HG03139 (cell line): ENCODE data around the gene EPHB2.
"Not testable (repeated sequence)": the region's sequence is repeated elsewhere in the genome, so short reads cannot be mapped to it uniquely, and the experiment has no call there.

Experiments
- ATAC-seq: cut with Tn5 transposase; IDR thresholded peaks from one replicate; pipeline ENCODE4 v1.9.1; 2021; ENCODE audit not compliant: unreplicated experiment

The EPHB2 gene

DNA sequence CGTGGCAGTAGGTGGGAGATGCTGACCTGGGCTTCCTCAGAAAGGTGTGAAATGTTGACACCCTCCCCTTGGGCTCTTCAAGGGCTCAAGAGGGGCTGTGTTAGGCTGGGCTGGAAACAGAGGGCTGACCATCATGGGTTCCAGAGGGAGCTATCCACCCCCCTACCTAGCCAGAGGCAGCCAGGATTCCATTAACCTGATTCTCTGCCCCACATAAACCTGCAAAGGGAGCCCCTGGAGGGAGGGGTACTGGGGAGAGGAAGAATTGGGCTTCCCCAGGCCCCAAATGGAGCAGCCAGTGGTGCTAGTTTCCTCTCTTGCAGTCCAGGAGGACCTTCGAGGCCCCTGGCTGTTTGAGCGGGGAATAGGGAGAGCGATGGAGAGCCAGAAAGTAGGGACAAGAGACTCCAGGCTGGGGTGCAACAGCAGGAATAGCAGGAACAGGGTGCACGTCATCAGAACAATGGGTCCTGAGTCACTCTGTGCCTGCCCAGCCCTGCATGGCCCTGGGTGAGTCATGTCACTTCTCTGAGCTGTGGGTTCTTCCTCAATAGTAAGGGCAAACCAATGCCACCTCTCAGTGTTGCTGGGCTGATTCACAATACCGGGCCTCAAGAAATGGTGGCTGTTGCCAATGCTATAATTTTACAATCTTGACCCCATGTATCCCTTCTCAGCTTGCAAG lies 121.2 kb downstream of the EPHB2 start:
- no peak for ATAC-seq

DNA sequence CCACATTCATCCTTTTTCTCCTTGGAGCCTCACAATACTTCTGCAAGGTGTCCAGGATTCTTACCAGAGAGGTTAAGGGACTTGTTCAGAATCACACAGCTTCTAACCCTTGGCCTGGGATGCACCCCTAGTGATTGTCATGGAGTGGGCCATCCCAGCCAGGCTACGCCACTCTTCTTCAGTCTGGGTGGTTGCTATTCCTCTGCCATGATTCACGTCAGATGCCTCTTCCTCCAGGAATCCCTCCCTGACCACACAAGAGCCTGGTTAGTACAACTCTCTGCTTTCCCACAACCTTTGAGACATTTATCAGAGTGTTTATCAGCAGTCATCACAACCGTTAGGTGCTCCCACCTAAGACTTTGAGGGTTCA lies 121.8 kb downstream of the EPHB2 start:
- no peak for ATAC-seq

DNA sequence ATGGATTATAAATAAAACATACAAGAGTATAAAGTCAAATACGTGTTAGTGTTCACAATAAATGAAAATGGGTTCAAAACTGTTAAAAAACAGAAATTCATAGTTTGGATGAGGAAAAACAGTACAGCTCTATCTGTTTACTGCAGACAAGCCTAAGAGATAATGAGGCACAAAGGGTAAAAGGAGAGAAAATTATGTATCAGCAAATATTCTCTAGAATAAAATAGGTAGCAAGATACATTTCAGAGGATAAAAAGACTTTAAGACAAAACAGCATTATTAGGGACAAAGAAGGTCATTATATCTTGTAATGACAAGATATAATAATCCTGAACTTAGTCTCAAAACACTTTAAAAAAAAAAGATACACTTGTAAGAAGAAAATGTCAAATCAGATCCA lies 123.1 kb downstream of the EPHB2 start:
- no peak for ATAC-seq

DNA sequence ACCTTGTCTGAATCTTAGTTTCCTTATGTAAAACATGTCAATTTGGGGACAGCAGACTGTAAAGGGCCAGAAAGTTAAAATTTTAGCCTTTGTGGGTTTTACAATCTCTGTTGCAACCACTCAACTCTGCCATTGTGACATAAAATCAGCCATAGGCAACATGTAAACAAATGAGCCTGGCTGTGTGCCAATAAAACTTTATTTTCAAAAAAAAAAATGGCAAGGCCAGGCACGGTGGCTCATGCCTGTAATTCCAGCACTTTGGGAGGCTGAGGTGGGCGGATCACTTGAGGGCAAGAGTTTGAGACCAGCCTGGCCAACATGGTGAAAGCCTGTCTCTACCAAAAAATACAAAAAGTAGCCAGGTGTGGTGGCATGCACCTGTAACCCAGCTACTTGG lies 123.8 kb downstream of the EPHB2 start:
- ATAC-seq: not testable (repeated sequence)

DNA sequence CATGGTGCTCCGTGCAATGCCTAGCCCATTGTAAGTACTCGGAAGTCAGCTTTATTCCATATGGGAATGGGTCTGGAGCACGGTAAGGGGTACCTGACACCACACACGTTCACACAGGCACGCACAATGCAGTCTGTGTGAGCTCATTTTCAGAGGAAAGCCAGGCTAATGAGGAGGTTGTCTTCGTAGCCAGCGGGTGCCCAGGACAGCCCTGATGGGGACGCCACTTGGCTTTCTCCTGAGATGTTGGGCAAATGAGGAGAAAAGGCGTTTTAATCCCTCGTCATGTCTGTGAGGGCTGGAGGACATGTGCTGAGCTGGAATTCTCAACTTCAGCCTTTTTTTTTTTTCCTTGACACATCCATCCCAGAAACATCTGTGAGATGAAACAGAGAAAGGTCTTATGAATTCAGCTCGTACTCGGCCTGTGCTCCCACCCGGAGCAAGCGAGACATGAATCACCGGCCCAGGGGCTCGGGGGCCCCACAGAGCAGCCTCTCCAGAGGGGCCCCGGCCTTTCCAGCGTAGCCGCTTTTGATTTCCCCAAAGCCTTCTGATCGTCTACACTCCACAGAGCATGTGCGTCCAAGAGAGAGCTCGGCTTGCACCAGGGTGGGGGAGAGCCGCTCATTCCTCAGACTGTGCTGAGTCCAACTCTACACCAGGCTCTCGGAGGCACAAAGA lies 125.1 kb downstream of the EPHB2 start:
- no peak for ATAC-seq

DNA sequence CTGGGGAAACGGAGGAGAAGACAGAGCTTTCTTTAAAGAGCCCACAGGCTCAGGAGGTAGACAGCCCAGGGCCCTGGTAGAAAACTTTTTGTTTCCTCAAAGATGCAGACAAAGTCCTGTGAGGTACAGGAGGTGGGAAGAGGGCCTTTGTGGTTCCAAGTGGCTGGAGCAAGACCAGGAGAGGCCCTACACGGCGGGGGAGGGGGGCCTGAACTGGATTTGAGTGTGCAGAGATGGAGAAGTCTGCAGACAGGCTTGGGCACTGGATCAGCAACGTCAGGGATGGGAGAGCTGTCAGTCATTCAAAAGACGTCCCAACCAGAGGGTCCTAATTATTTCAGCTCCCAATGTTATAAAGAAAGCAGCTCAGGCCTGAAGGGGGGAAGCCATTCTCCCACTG lies 126.2 kb downstream of the EPHB2 start:
- ATAC-seq: no peak

DNA sequence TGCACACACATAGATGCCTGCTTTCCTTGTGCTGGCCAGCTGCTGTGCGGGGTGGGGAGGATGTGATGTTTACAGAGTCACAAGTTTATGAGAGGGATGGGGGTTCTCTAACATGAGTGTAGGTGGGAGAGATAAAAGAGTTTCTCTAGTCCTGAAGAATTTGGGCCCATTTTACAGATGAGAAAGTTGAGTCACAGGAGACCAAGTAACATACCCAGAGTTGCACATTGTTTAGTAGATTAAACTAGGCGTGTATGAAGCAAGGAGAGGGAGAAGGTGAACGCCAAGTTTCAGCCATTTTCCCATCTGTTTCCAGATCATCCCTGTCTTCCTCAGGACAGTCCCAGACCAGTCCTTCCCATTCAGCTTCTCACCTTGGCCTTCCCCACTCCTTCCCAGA lies 126.7 kb downstream of the EPHB2 start:
- ATAC-seq: no peak

DNA sequence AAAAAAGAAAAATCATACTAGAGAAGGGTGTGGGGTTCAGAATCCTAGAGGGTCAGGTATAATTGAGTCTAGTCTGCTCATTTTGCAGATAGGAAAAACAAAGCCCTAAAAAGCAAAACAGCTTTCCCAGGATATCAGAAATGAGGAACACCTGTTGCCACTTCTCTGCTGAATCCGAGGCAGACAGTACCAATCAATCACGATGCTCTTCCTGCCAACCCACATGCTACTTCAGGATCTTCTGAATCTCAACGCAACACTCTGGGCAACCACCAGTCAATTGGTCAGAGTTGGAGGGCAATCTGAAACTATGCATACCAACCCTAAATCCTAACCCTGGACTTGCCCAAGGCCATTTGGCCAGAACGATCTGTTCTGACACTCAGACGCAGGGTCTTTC lies 128.3 kb downstream of the EPHB2 start:
- ATAC-seq: no peak

DNA sequence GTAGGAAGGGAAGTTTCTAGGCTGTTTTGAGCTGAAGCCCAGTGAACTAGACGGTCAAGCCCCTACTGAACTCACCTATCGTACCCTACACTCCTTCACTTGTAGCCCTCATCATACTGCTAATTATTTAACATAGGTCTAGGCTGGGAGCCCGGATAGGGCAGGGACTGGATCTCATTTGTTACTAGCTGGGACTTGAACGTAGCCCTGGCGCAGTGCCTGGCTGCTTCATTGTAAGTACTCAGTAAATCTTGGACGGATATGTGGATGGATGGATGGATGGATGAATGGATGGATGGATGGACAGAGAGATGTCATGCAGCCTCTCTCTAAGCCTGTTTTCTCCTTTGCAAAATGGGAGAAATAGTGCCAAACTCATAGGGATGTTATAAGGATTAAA lies 129.2 kb downstream of the EPHB2 start:
- ATAC-seq: no peak

DNA sequence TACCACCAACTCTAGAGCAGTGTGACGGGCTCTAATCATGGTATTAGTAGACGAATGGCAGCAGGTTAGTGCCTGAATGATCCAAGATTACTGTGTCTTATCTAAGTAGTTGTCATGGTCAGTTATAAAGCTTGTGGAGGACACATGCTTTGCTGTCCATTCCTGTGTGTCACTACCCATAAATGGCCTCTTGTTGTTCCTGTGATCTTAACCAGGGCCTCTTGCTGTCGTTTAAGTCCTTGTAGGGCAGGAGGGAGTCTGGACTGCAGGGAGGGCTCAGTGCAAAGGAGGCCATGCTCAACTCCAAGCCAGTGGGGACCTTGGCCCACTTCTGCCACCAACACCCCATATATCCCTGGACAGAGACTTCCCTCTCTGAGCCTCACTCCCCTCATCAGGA lies 130.5 kb downstream of the EPHB2 start:
- ATAC-seq: no peak

DNA sequence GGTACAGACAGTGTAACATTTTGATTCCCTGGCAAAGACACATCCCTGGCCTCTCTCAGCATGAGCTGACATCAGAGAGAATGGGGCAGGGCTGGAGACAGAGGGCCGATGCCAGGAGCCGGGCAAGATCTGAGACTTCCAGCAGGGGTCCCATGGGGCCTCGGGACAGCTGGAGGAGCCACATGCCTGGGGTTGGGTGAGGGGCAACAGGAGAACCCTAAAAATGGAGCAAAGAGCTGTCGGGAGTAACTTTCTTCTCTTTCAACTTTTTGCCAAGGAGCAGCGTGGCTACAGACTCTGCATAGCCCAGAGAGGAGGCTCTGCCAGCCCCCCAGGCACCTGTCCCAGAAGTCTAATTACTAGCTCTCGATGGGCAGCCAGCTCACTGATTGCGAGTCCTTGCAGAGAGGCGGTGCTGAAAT lies 131.2 kb downstream of the EPHB2 start:
- no peak for ATAC-seq

DNA sequence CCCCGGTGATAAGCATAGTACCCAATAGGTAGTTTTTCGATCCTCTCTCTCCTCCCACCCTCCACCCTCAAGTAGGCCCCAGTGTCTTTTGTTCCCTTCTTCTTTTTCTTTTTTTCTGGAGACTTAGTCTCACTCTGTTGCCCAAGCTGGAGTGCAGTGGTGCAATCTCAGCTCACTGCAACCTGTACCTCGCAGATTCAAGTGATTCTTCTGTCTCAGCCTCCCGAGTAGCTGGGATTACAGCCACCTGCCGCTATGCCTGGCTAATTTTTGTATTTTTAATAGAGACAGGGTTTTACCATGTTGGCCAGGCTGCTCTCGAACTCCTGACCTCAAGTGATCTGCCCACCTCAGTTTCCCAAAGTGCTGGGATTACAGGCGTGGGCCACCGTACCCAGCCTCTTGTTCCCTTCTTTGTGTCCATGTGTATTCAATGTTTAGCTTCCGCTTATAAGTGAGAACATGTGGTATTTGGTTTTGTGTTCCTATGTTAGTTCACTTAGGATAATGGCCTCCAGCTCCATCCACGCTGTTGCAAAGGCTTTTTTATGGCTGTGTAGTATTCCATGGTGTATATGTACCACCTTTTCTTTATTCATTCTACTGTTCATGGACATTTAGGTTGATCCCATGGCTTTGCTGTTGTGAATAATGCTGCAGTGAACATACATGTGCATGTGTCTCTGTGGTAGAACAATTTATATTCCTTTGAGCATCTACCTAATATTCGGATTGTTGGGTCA lies 133.0 kb downstream of the EPHB2 start:
- ATAC-seq: not testable (repeated sequence)

DNA sequence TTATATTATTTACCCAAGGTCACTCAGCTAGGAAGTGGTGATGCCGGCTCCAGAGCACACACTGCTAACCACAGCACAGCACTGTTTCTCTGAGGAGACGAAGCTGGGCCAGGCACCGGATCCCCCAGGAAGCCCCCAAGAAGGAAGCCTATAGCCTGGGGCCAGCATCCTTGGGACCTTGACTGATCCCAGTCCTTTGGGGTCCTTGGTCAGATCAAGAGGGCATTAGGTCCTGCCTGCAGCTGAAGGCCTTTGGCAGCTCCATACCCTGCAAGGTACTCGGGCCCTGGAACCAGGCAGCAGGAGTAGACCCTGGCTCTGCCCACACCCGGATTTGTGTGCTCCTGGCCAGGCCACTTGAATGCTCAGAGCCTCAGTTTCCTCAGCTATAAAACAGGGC lies 134.0 kb downstream of the EPHB2 start:
- no peak for ATAC-seq

DNA sequence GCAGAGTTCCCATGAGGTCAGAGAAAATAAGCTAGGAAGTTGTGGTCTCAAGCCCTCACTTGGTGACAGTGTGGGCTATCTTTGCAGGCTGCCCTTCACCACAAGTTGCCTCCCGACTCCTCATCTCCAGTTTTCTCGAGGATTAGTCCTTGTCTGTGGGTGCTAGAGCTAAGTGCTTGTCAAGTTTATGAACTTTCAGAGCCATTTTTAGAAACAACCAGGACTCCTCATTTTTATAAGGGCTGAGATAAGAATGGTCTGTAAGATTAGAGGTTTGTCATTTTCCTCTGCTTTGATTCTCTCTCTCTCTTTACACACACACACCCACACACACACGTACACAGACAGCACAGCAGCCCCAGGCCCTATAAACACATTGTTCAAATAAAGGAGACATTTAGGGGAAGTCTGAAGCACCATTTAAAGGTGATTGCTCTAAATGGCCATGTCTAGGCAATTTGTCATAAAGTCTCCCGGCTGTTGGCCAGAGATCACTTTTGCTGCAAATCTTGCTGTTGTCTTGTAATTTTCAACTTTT lies 134.8 kb downstream of the EPHB2 start:
- no peak for ATAC-seq

DNA sequence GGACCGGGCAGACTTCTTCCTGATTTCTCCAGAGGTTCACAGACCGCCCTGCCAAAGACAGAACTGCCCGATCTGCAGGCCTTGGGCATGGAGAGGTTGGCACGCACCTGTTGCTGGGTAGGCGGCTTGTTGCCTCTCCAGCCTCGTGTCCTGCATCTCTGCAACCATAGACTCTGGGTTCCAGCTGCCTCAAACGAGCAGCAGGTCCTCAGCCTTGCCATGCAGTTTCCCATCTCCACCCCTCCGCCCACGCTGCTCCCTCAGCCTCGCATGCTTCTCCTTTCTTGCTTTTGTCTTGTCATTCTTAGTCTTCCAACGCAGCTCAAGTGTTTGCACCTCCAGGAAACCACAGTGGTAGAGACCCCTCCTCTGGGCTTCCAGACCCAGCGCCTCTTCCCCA lies 135.8 kb downstream of the EPHB2 start:
- ATAC-seq: no peak

DNA sequence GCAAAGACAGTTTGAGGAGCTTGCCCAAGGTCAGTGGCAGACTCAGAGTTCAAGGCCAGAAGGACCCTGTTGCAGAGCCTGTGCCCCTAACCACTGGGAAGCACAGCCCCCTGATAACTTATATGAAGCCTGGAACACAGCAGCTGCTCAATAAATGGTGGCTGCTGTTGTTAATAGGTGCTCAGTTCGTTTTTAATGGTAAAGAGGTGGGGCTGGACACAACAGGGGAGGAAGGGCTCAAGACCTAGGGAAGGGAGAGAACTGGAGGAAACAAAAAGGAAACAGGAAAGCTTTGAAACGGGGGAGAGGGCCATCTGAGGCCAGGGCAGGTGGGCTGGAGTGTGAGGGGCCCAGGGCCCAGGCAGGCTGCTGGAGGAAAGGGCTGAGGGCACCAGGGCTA lies 136.6 kb downstream of the EPHB2 start:
- ATAC-seq: no peak

DNA sequence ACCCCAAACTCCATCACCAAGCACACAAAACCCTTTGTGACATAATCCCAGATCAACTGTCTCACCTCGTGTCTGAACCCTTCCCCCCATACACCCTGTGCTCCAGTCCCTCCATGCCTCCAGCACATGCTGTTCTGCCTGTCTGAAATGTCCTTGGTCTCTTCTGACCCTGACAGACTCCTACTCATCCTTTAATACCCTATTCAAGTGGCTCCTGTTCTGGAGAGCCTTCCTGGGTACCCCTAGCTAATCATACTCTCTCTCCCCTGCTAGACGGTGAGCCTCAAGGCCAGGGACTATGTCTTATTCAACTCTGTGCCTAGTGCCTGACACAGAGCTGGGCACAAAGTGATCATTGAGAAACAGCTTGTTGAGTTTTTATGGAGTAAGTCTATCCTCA lies 137.1 kb downstream of the EPHB2 start:
- no peak for ATAC-seq

DNA sequence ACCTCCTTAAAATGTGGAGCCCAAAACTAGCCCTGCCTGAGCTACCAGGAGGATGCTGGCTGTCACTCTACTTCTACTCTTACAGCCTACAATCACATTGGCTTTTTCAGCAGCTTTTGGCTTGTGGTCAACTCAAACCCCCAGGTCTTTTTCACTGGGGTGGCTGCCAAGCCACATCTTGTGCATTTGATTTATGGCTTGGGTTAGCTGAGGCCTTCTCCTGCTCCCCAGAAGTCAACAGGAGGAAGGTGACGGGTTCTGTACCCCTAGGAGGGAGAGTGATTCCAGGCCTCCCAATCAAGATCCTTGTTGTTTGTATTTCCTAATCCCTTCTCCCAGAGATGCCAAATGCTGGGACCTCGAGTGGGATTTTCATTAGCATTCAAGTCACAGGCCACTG lies 137.8 kb downstream of the EPHB2 start:
- ATAC-seq: no peak

DNA sequence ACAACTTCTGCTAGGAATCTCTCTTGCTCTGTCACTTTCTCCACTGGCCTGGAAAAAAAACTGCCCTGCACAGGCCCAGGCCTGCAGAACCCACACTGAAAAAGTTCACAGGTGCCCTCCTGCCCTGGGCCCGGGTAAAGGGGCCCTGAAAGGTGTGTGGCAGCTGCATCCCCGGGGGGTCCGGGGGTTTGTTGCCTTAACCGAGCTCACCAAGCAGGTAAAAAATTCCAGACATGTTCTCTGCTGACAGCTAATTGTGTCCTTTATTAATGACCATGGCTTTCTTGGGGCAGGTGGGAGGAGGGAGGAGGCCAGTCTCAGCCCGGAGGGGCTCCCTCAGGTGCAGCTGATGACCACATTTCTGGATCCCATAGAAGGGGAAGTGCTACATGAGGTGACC lies 139.1 kb downstream of the EPHB2 start:
- no peak for ATAC-seq

DNA sequence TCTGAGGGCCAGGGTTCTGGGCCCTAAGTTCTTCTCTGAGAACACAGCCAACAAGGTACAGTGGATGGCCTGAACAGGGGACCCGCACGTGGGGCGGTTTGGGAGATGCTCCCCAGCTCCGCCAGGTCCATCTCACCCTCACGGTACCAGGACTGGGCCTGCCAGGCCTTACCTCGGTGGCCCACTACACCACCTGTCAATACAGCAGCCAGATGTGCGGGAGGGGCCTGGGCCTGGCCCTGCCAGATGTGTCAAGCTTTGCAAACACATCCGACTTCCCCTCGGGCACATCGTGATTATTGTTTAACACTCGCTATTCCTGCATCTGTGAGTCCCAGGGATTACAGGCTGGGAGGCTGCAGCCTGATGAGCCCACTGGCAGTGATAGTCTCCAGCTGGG lies 139.6 kb downstream of the EPHB2 start:
- ATAC-seq: no peak

DNA sequence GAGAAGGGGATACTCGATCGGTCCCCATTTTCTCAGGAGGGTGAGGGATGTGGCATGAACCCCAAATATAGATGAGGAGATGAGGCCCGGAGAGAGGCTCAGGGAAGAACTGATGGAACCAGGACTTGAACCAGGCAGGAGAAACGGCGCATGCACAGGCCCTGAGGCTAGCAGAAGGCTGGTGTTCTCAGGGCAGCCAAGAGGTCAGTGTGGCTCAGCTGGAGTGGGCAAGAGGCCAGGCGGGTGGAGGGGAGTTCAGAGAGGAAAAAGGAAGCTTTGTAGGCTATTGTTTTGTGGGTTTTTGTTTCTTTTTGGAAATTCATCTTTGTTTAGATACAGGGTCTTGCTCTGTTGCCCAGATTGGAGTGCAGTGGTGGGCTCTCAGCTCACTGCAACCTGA lies 140.0 kb downstream of the EPHB2 start:
- no peak for ATAC-seq

DNA sequence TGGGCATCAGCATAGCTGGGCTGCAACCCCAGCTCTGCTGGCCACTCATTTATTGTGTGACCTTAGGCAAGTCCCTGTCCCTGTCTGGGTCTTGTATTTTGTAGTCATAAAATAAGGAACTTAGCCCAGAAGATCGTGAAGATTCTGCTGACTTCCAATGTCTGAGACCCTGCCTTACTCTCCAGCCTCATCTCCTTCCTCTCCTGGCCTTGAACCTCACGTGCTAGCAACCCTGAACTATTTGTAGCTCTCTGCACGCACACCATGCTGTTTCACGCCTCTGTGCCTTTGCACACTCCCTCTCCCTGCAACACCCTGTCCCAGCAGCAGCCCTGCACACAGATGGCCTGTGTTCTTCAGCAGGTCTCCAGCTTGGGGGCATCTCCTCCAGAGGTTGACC lies 140.9 kb downstream of the EPHB2 start:
- ATAC-seq: no peak
